Chondrocyte (in vitro differentiated cells): ENCODE measurements around the gene CFAP119. TPM values are rescaled to one million over a fixed set of nuclear protein-coding genes. Genes with fewer than 3 reads are reported as not detected.

Experiments
- DNase-seq: peaks from one replicate; pipeline ENCODE4 v3.0.0; 2021; ENCODE audit warnings: mixed read lengths, low spot score
- H3K27ac Mint-ChIP-seq: one replicate; pipeline ENCODE4 v1.8.0; 2021; ENCODE audit warnings: mild to moderate bottlenecking, moderate library complexity, mixed read lengths; ENCODE audit not compliant: unreplicated experiment
- H3K27me3 Mint-ChIP-seq: 2 replicates; pipeline ENCODE4 v1.8.0; 2021; ENCODE audit warnings: low read depth, mixed read lengths
- H3K36me3 Mint-ChIP-seq: 2 replicates; pipeline ENCODE4 v1.8.0; 2021; ENCODE audit warnings: low read depth, mixed read lengths
- H3K4me1 Mint-ChIP-seq: 2 replicates; pipeline ENCODE4 v1.8.0; 2021; ENCODE audit warnings: low read depth, mild to moderate bottlenecking, mixed read lengths
- H3K4me3 Mint-ChIP-seq: one replicate; pipeline ENCODE4 v1.8.0; 2021; ENCODE audit warnings: mild to moderate bottlenecking, moderate library complexity, mixed read lengths; ENCODE audit not compliant: unreplicated experiment
- H3K9me3 Mint-ChIP-seq: 2 replicates; pipeline ENCODE4 v1.8.0; 2021; ENCODE audit warnings: low read depth, mixed read lengths
- total RNA-seq: library from RNA; stranded (reverse); gene quantifications from 3 replicates; pipeline ENCODE4 v1.2.1, GENCODE V29; 2021
- TF ChIP-seq, protein P1 (sequence below): fragments of 200-600 bp; sonication (generic); IDR thresholded peaks from 2 replicates; pipeline ENCODE4 v1.5.0; 2021; ENCODE audit warnings: antibody characterized with exemption, mild to moderate bottlenecking, moderate library complexity

CFAP119 gene
- total RNA-seq, 1 donor from 2014 or later = 6.3 TPM

DNA sequence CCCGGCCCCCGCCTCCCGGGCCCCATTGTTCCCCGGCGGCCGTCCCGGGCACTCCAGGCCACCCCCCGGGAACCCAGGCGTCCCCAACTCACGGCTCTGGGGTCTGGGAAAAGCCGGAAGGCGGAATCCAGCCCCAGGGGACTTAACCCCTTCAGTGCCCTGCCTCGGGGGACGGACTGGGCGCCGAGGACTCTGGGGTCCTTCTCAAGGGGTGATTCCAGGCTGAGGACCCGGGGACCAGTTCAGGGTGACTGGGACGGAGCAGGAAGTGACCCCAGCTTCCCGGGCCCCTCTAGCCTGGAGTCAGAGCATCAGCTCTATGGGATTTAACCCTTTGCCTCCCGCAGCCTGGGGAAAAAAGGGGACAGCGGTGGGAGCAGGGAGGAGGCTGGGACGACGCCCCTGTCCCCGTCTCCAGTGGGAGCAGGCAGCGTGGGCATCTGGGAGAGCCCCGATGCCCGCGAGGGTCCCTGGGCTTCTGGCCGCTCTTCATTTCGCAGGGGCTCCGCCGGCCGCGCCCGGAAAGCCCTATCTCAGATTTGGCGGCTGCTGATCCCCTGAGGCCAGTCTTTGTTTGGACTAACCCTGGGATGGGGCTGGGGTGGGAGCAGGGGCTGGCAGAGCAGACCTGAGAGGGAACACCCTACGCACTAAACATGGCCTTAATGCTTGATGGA lies 25.2 kb upstream of the CFAP119 start, which contains the start of gene ZNF629:
ZNF629 (minus strand) TSS at position 270 of the 677 bp plus-strand sequence. CDS start 2,723 bp downstream, outside the sequence.
- Mint-ChIP-seq H3K36me3 (peaks cover 8% of the 10 kb centered on the region), H3K4me3 (peak within 1 kb of the TSS; percentile 86), H3K27me3 (no peaks in the 10 kb centered on the region), H3K27ac (peak within 1 kb of the TSS; percentile 89), H3K9me3 (no peaks in the 10 kb centered on the region), H3K4me1 (peaks cover 23% of the 10 kb centered on the region)
- DNase-seq = no peak
- TF ChIP-seq, protein P1, sequence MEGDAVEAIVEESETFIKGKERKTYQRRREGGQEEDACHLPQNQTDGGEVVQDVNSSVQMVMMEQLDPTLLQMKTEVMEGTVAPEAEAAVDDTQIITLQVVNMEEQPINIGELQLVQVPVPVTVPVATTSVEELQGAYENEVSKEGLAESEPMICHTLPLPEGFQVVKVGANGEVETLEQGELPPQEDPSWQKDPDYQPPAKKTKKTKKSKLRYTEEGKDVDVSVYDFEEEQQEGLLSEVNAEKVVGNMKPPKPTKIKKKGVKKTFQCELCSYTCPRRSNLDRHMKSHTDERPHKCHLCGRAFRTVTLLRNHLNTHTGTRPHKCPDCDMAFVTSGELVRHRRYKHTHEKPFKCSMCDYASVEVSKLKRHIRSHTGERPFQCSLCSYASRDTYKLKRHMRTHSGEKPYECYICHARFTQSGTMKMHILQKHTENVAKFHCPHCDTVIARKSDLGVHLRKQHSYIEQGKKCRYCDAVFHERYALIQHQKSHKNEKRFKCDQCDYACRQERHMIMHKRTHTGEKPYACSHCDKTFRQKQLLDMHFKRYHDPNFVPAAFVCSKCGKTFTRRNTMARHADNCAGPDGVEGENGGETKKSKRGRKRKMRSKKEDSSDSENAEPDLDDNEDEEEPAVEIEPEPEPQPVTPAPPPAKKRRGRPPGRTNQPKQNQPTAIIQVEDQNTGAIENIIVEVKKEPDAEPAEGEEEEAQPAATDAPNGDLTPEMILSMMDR = no peak

DNA sequence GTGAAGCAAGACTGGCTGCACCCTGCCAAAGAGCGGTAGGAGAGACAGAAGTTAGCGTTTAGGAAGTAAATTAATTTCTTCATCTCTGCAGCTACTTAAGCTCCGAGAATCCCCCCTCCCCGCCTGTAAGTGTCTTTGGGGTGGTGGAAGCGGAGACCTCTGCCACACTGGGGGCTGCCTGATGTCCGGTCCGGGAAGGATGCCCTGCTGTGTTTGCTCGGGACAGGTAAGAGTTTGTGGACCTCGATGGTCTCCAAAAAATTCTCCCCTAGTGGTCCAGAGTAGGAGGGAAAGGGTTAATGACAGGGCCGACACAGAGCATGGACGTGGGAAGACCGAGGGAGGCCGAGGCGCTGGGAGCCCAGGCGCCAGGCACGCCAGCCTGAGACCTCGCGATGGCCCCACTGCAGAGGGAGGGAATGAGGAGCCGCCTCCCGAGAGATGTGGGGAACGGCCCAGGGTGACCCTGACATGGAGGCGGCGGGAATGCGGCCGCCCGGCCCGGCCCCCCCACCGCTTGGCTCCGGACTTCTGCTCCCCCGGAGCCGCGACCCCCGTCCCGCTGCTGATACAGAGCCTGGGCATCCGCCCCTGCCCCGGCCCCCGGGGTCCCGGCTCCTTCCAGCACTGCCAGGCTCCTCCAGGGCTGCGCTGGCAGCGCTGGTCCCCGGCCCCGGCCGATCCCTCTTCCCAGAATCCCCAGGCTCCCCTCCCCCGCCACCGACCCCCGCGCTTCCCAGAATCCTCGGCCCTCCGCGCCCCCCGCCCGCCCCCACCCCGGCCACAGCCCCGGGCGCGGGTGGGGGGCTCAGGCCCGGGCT lies 24.5 kb upstream of the CFAP119 start:
- Mint-ChIP-seq H3K4me3 (peak overlapping the region; percentile 86), H3K27me3 (no peaks in the 10 kb centered on the region), H3K4me1 (peaks cover 23% of the 10 kb centered on the region), H3K36me3 (peaks cover 11% of the 10 kb centered on the region), H3K9me3 (no peaks in the 10 kb centered on the region), H3K27ac (peak overlapping the region; percentile 85)
- no peak for DNase-seq
- TF ChIP-seq, protein P1 = no peak

DNA sequence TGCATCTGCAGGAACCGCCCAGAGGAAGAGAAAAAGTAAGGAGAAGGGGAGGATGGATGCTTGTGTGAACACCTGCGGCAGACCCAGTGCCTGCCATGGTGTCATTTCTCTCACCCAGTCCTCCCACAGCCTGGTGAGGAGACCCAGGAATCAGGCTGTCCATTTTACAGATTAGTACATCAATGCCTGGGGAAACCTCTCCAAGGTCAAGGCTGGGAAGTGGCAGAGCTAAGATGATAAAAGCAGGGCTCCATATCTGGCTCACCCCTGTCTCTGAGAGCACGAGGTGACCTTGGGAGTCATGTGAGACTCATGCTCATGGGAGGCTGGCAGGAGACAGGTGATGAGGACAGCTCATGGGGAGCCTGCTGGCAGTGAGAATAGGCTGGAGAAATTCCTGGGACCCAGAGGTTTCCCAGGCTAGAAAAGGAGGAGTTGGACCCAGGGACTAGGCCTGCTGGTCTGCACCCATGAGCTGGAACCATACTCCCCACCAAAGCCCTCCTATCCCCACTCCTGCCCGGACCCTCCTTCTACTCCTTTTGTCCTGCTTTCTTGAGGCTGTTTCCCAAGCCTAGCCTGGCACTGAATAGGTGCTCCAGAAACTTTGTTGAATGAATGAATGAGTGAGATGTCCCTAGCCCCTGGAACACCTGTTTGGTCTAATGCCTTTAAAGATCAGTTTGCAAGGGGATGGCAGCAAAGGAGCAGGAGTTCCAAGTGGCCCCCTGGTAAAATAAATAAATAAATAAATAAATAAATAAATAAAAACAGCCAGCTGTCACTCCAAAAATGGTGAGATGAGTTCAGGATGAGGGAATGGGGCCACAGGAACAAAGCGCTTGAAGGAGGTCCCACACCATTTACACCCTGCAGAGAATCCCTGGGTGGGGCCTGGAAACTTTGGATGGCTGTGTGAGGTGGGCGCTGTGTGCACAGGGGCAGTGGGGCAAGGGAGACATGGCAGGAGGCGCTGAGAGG lies 23.6 kb upstream of the CFAP119 start:
- H3K36me3 Mint-ChIP-seq = peaks cover 13% of the 10 kb centered on the region
- peaks cover 23% of the 10 kb centered on the region for H3K4me1 Mint-ChIP-seq
- H3K27ac Mint-ChIP-seq = peak overlapping the region; percentile 85
- H3K4me3 Mint-ChIP-seq = peak overlapping the region; percentile 86
- H3K9me3 Mint-ChIP-seq = no peaks in the 10 kb centered on the region
- TF ChIP-seq, protein P1 = no peak
- H3K27me3 Mint-ChIP-seq = no peaks in the 10 kb centered on the region
- no peak for DNase-seq

GRCh38 chr16:30784215-30784614 lies 22.4 kb upstream of the CFAP119 start:
- no peak overlapping the region for H3K27ac Mint-ChIP-seq
- no peaks in the 10 kb centered on the region for H3K9me3 Mint-ChIP-seq
- H3K4me3 Mint-ChIP-seq = no peak overlapping the region
- peaks cover 23% of the 10 kb centered on the region for H3K4me1 Mint-ChIP-seq
- H3K36me3 Mint-ChIP-seq = peaks cover 13% of the 10 kb centered on the region
- H3K27me3 Mint-ChIP-seq = no peaks in the 10 kb centered on the region
- TF ChIP-seq, protein P1 = no peak
- no peak for DNase-seq
